Activated B cell treated with CpG ODN at 0.5 μM for 24 hours (primary cell): ENCODE data around the gene WDR86. TPM values are rescaled to one million over a fixed set of nuclear protein-coding genes. Genes with fewer than 3 reads are reported as not detected.

Experiments
- ATAC-seq: fragments of 200-7000 bp; cut with Tn5 transposase; one replicate; pipeline ENCODE4 v1.10.0; 2021; ENCODE audit warnings: low read depth, mild to moderate bottlenecking, moderate library complexity
- CTCF ChIA-PET: fragments of 350-600 bp; sonication (Branson Sonifier 250); formaldehyde crosslinking; loops from one replicate; lab custom pipeline; 2021; ENCODE audit warnings: antibody characterized with exemption; lab: Charles Lee
- POLR2A ChIA-PET: fragments of 350-600 bp; sonication (Branson Sonifier 250); formaldehyde crosslinking; loops from one replicate; lab custom pipeline; 2021; ENCODE audit warnings: antibody characterized with exemption; lab: Charles Lee
- DNase-seq: peaks from one replicate; pipeline ENCODE4 v3.0.0; 2022
- H3K27ac Mint-ChIP-seq: one replicate; pipeline ENCODE4 v1.8.0; 2020; ENCODE audit warnings: mixed read lengths
- H3K27me3 Mint-ChIP-seq: one replicate; pipeline ENCODE4 v1.8.0; 2021; ENCODE audit warnings: mixed read lengths
- H3K36me3 Mint-ChIP-seq: one replicate; pipeline ENCODE4 v1.8.0; 2021; ENCODE audit warnings: low read depth, mixed read lengths
- H3K4me1 Mint-ChIP-seq: one replicate; pipeline ENCODE4 v1.8.0; 2021; ENCODE audit warnings: mixed read lengths
- H3K4me3 Mint-ChIP-seq: one replicate; pipeline ENCODE4 v1.8.0; 2020; ENCODE audit warnings: mild to moderate bottlenecking, mixed read lengths
- H3K9me3 Mint-ChIP-seq: one replicate; pipeline ENCODE4 v1.8.0; 2020; ENCODE audit warnings: mixed read lengths
- intact Hi-C: fragments of 100-400 bp; cut with micrococcal nuclease; formaldehyde crosslinking; loops from one replicate; pipeline ENCODE4 v1.15.1; 2024
- total RNA-seq: library from RNA; stranded (reverse); gene quantifications from 2 replicates; pipeline ENCODE4 v1.2.3, GENCODE V29; 2022
- TF ChIP-seq, protein P1 (sequence below): fragments of 200-600 bp; IDR thresholded peaks from one replicate; pipeline ENCODE4 v1.8.0; 2022; ENCODE audit warnings: antibody characterized with exemption, mild to moderate bottlenecking

The WDR86 gene
- total RNA-seq, 1 donor from 2014 or later, result 0.33 TPM

- TF ChIP-seq, protein P1, sequence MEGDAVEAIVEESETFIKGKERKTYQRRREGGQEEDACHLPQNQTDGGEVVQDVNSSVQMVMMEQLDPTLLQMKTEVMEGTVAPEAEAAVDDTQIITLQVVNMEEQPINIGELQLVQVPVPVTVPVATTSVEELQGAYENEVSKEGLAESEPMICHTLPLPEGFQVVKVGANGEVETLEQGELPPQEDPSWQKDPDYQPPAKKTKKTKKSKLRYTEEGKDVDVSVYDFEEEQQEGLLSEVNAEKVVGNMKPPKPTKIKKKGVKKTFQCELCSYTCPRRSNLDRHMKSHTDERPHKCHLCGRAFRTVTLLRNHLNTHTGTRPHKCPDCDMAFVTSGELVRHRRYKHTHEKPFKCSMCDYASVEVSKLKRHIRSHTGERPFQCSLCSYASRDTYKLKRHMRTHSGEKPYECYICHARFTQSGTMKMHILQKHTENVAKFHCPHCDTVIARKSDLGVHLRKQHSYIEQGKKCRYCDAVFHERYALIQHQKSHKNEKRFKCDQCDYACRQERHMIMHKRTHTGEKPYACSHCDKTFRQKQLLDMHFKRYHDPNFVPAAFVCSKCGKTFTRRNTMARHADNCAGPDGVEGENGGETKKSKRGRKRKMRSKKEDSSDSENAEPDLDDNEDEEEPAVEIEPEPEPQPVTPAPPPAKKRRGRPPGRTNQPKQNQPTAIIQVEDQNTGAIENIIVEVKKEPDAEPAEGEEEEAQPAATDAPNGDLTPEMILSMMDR, result no peak
- ATAC-seq, result peak; percentile 63
- Mint-ChIP-seq H3K27ac (no peak overlapping the region), H3K4me1 (peaks cover 26% of the 10 kb centered on the region), H3K27me3 (peaks cover 38% of the 10 kb centered on the region), H3K36me3 (no peaks in the 10 kb centered on the region), H3K9me3 (no peaks in the 10 kb centered on the region), H3K4me3 (peak overlapping the region; percentile 80)
- POLR2A ChIA-PET, result no interaction called here
- intact Hi-C loops, result no loop called here
- DNase-seq, result no peak
- CTCF ChIA-PET, result no interaction called here
Observed at GRCh38 chr7:151408839-151409666, 785 bp downstream of the WDR86 start.

- ChIA-PET CTCF (no interaction called here), POLR2A (no interaction called here)
- intact Hi-C loops, result no loop called here
- Mint-ChIP-seq H3K27ac (no peak overlapping the region), H3K9me3 (no peaks in the 10 kb centered on the region), H3K36me3 (no peaks in the 10 kb centered on the region), H3K27me3 (peaks cover 34% of the 10 kb centered on the region), H3K4me1 (peaks cover 29% of the 10 kb centered on the region), H3K4me3 (peak overlapping the region; percentile 80)
- DNase-seq, result no peak
- TF ChIP-seq, protein P1, result no peak
- no peak for ATAC-seq
Observed at GRCh38 chr7:151408498-151408838, 1.4 kb downstream of the WDR86 start.

DNA sequence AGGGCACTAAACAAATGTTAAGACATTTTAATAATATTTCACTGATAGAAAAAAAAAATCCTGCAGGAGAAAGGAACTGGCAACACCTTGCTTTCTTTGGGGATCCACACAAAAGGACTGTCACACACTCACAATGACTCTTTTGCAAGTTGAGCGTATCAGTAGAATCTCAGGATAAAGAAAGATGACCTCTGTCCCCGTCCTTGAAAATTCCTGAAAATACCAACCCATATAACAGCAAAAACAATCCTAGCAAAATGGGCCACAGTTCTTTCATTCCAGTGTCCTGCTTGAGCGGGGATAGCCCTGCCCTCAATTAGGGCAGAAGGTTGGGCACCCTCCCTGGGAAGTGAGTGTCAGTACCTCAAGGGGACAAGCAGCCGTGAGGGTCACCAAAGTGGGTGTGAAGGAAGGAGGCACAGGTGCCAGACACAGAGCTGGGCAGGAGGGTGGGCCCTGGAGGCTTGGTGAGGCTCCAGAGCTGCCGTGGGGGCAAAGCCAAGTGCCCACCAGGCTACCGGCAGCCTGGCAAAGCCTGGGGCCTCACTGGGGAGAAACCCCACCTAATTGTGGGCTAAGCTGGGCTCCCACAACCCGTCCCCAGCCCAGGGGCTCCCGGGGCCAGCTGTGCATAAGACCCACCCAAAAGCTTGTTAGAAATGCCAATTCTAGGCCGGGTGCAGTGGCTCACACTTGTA is 2.8 kb downstream of the WDR86 start:
- intact Hi-C loops, result no loop called here
- Mint-ChIP-seq H3K27me3 (peaks cover 22% of the 10 kb centered on the region), H3K27ac (no peak overlapping the region), H3K4me1 (peaks cover 29% of the 10 kb centered on the region), H3K4me3 (no peak overlapping the region), H3K36me3 (no peaks in the 10 kb centered on the region), H3K9me3 (no peaks in the 10 kb centered on the region)
- ChIA-PET CTCF (interaction anchor here (0.6 kb wide), 1 partner anchor 375 kb away, joined by 6 read pairs; no protein-coding TSS in a partner anchor), POLR2A (no interaction called here)
- TF ChIP-seq, protein P1, result no peak
- DNase-seq, result no peak
- ATAC-seq, result no peak

GRCh38 chr7:151406051-151406875 is 3.6 kb downstream of the WDR86 start:
- H3K4me1 Mint-ChIP-seq, result peaks cover 26% of the 10 kb centered on the region
- DNase-seq (no peak), ATAC-seq (no peak)
- H3K4me3 Mint-ChIP-seq, result no peak overlapping the region
- H3K9me3 Mint-ChIP-seq, result no peaks in the 10 kb centered on the region
- intact Hi-C loops, result no loop called here
- no peaks in the 10 kb centered on the region for H3K36me3 Mint-ChIP-seq
- peaks cover 14% of the 10 kb centered on the region for H3K27me3 Mint-ChIP-seq
- POLR2A ChIA-PET, result no interaction called here
- CTCF ChIA-PET, result no interaction called here
- TF ChIP-seq, protein P1, result no peak
- H3K27ac Mint-ChIP-seq, result no peak overlapping the region
